HepG2 (cell line): ENCODE measurements around the gene SMNDC1. TPM values are rescaled to one million over a fixed set of nuclear protein-coding genes. Genes with fewer than 3 reads are reported as not detected.

ENCODE experiments used
- ATAC-seq: fragments of 200-7000 bp; cut with Tn5 transposase; 3 replicates; pipeline ENCODE4 v1.9.1; 2020; ENCODE audit warnings: mild to moderate bottlenecking, moderate library complexity
- BruUV-seq: library from RNA; stranded (reverse); fragments of 400-500 nt; replicated peaks from 2 replicates; lab custom pipeline; 2021; lab: Mats Ljungman, UMichigan
- CTCF ChIA-PET: fragments of 300-600 bp; formaldehyde crosslinking; extraction: SDS; loops from one replicate; lab custom pipeline; 2021; ENCODE audit warnings: low total read pairs, inconsistent platforms, low intra/inter-chr PET ratio; lab: Yijun Ruan, JAX
- POLR2A ChIA-PET: fragments of 350-600 bp; sonication (Branson Sonifier 250); formaldehyde crosslinking; loops from one replicate; lab custom pipeline; 2020; ENCODE audit warnings: antibody characterized with exemption, inconsistent platforms; lab: Yijun Ruan, JAX
- DNase-seq: peaks from one replicate; pipeline ENCODE4 v3.0.0-alpha.2; 2015; ENCODE audit warnings: low spot score
- FAIRE-seq: peaks from 3 replicates; lab custom pipeline; 2011; peaks lifted over from hg19 to GRCh38; lab: Jason Lieb, UNC
- H2AFZ ChIP-seq: one replicate; pipeline ENCODE4 v1.6.1; 2011; ENCODE audit warnings: low read length, inconsistent platforms
- H3K27ac ChIP-seq: fragments of 300-600 bp; 3 replicates; pipeline ENCODE4 v1.8.0; 2011; ENCODE audit warnings: mixed run types, mild to moderate bottlenecking, mixed read lengths, low read length, inconsistent platforms; ENCODE audit not compliant: insufficient read depth; ENCODE audit errors: extremely low read length
- H3K27me3 ChIP-seq, 2 experiments: fragments of 200-600 bp in 1 of 2; 2 replicates in 1 of 2; 3 replicates in 1 of 2; pipeline versions ENCODE4 v1.6.0 to v1.8.0; 2011; ENCODE audit warnings: low read length in 2 of 2, mild to moderate bottlenecking in 2 of 2, moderate library complexity in 2 of 2, inconsistent platforms in 1 of 2; ENCODE audit not compliant: insufficient read depth in 2 of 2, control insufficient read depth in 1 of 2
- H3K36me3 ChIP-seq, 2 experiments: fragments of 200-600 bp in 1 of 2; replicated peaks in 1 of 2; 2 replicates in 1 of 2; 3 replicates in 1 of 2; pipeline versions ENCODE4 v1.5.1 to v1.8.0; 2011; ENCODE audit warnings: low read length in 2 of 2, inconsistent platforms in 1 of 2; ENCODE audit not compliant: insufficient read depth in 2 of 2, control insufficient read depth in 1 of 2
- H3K4me1 ChIP-seq: 2 replicates; pipeline ENCODE4 v1.5.1; 2012; ENCODE audit warnings: low read length, inconsistent platforms; ENCODE audit not compliant: insufficient read depth
- H3K4me2 ChIP-seq: 2 replicates; pipeline ENCODE4 v1.6.0; 2011; ENCODE audit warnings: low read depth, low read length, inconsistent platforms
- H3K4me3 ChIP-seq, 3 experiments: fragments of 200-600 bp in 1 of 3; sonication (generic), shearing (Covaris generic) in 1 of 3; replicated peaks in 1 of 3; 2 replicates each; pipeline ENCODE4 v1.5.1; 2011 to 2016; ENCODE audit warnings: low read length in 3 of 3, inconsistent platforms in 2 of 3, low read depth in 2 of 3, mild to moderate bottlenecking in 2 of 3, control low read depth in 1 of 3, mixed read lengths in 1 of 3; ENCODE audit not compliant: insufficient read depth in 1 of 3
- H3K79me2 ChIP-seq: one replicate; pipeline ENCODE4 v1.6.1; 2011; ENCODE audit warnings: low read length, inconsistent platforms; ENCODE audit not compliant: insufficient read depth
- H3K9ac ChIP-seq: 2 replicates; pipeline ENCODE4 v1.6.0; 2011; ENCODE audit warnings: mild to moderate bottlenecking, low read depth, low read length, inconsistent platforms; ENCODE audit not compliant: insufficient read depth
- H3K9me3 ChIP-seq: 2 replicates; pipeline ENCODE4 v1.5.1; 2012; ENCODE audit warnings: mild to moderate bottlenecking, low read length
- H4K20me1 ChIP-seq: 2 replicates; pipeline ENCODE4 v1.6.0; 2011; ENCODE audit warnings: inconsistent platforms, mild to moderate bottlenecking, low read length, moderate library complexity; ENCODE audit not compliant: insufficient read depth
- ARNT ChIP-seq: fragments of 450-650 bp; IDR thresholded peaks from 2 replicates; pipeline ENCODE4 v1.6.1; 2017
- BRCA1 ChIP-seq: sonication (generic); formaldehyde crosslinking; IDR thresholded peaks from 2 replicates; pipeline ENCODE4 v1.4.0; 2020; ENCODE audit warnings: missing genetic modification reagents
- CHCHD3 ChIP-seq: sonication (generic); formaldehyde crosslinking; IDR thresholded peaks from 2 replicates; pipeline ENCODE4 v1.8.0; 2022; ENCODE audit warnings: mild to moderate bottlenecking, missing genetic modification reagents, moderate library complexity
- ESRRA ChIP-seq: sonication (generic); formaldehyde crosslinking; IDR thresholded peaks from 2 replicates; pipeline ENCODE4 v1.5.1; 2020; ENCODE audit warnings: mild to moderate bottlenecking, low read depth, missing genetic modification reagents
- HNRNPK ChIP-seq: fragments of 200-400 bp; formaldehyde crosslinking; IDR thresholded peaks from 2 replicates; pipeline ENCODE4 v1.6.1; 2018; ENCODE audit warnings: low read length, low read depth, moderate library complexity, mild to moderate bottlenecking; ENCODE audit not compliant: poor library complexity, severe bottlenecking
- KLF6 ChIP-seq: IDR thresholded peaks from 2 replicates; pipeline ENCODE4 v1.8.0; 2016; ENCODE audit warnings: missing biosample characterization, missing genetic modification reagents
- MAZ ChIP-seq, 2 experiments: sonication (generic) in 1 of 2; formaldehyde crosslinking in 1 of 2; IDR thresholded peaks; 2 replicates each; pipeline versions ENCODE4 v1.5.0 to v1.6.1; 2012 to 2020; ENCODE audit warnings: low read depth in 2 of 2, mild to moderate bottlenecking in 2 of 2, borderline replicate concordance in 1 of 2, improper control_type of control experiment in 1 of 2, low read length in 1 of 2, missing genetic modification reagents in 1 of 2, moderate library complexity in 1 of 2
- MED8 ChIP-seq: sonication (generic); formaldehyde crosslinking; IDR thresholded peaks from 2 replicates; pipeline ENCODE4 v1.8.1; 2023; ENCODE audit warnings: mild to moderate bottlenecking, missing genetic modification reagents; ENCODE audit not compliant: insufficient replicate concordance
- MTA1 ChIP-seq: sonication (generic); formaldehyde crosslinking; IDR thresholded peaks from 2 replicates; pipeline ENCODE4 v1.4.0; 2020; ENCODE audit warnings: missing genetic modification reagents, mild to moderate bottlenecking, borderline replicate concordance
- NFKBIZ ChIP-seq: IDR thresholded peaks from 2 replicates; pipeline ENCODE4 v1.6.1; 2018; ENCODE audit warnings: missing genetic modification reagents, missing compliant biosample characterization
- NPAS2 ChIP-seq: sonication (generic); formaldehyde crosslinking; IDR thresholded peaks from 2 replicates; pipeline ENCODE4 v1.8.0; 2022; ENCODE audit warnings: mild to moderate bottlenecking, missing genetic modification reagents, borderline replicate concordance
- NR2F1 ChIP-seq, 2 experiments: fragments of 450-650 bp in 1 of 2; formaldehyde crosslinking in 1 of 2; IDR thresholded peaks; 2 replicates each; pipeline versions ENCODE4 v1.5.0 to v1.6.1; 2016 to 2020; ENCODE audit warnings: mild to moderate bottlenecking in 1 of 2, missing compliant biosample characterization in 1 of 2, missing genetic modification reagents in 1 of 2, moderate library complexity in 1 of 2
- PLRG1 ChIP-seq: fragments of 450-650 bp; conservative IDR thresholded peaks from 2 replicates; pipeline ENCODE4 v1.6.1; 2016
- RXRB ChIP-seq: IDR thresholded peaks from 2 replicates; pipeline ENCODE4 v1.6.1; 2016; ENCODE audit warnings: borderline replicate concordance, missing genetic modification reagents, missing compliant biosample characterization
- SRSF1 ChIP-seq: fragments of 200-400 bp; formaldehyde crosslinking; optimal IDR thresholded peaks from 2 replicates; pipeline ENCODE3; 2017; ENCODE audit warnings: mild to moderate bottlenecking, low read depth, low read length, moderate library complexity
- ZBTB21 ChIP-seq: sonication (generic); formaldehyde crosslinking; IDR thresholded peaks from 2 replicates; pipeline ENCODE4 v1.4.0; 2020; ENCODE audit warnings: missing genetic modification reagents
- ZNF207 ChIP-seq: fragments of 450-650 bp; IDR thresholded peaks from 2 replicates; pipeline ENCODE4 v1.6.1; 2016; ENCODE audit warnings: antibody characterized with exemption, borderline replicate concordance
- ZNF335 ChIP-seq: sonication (generic); formaldehyde crosslinking; IDR thresholded peaks from 2 replicates; pipeline ENCODE4 v1.4.0; 2020; ENCODE audit warnings: missing genetic modification reagents
- ZNF530 ChIP-seq: sonication (generic); formaldehyde crosslinking; IDR thresholded peaks from 2 replicates; pipeline ENCODE4 v1.5.0; 2020; ENCODE audit warnings: low read depth, mild to moderate bottlenecking, missing genetic modification reagents
- ZNF768 ChIP-seq: sonication (generic); formaldehyde crosslinking; IDR thresholded peaks from 2 replicates; pipeline ENCODE4 v1.4.0; 2020; ENCODE audit warnings: missing genetic modification reagents
- WGBS: methylation state at CpG from one replicate; pipeline ENCODE4 v1.1.6; 2017; ENCODE audit warnings: low lambda C conversion rate; 5-methylcytosine and 5-hydroxymethylcytosine counted together
- in situ Hi-C: cut with HindIII; loops from 2 replicates; pipeline ENCODE4 v1.10.0; 2017; ENCODE audit warnings: low pct_unique_long_range_greater_than_20kb; ENCODE audit not compliant: extremely low pct_ligation_motif_present
- intact Hi-C: fragments of 100-400 bp; cut with micrococcal nuclease; formaldehyde crosslinking; loops from one replicate; pipeline ENCODE4 v1.10.0; 2022; ENCODE audit not compliant: unreplicated experiment
- polyA plus RNA-seq, 8 experiments: library from polyadenylated mRNA; depleted of rRNA in 3 of 8; stranded (reverse) in 7 of 8; unstranded in 1 of 8; fragments of >200 nt; fragmentation: Illumina TruSeq in 4 of 8; extraction: Trizol in 4 of 8; gene quantifications; 2 replicates each; pipeline versions ENCODE4 v1.2.1 to v1.2.3, GENCODE V29; 2011 to 2016; ENCODE audit warnings: low read depth in 4 of 8, missing spikeins in 1 of 8, mixed read lengths in 1 of 8; ENCODE audit not compliant: insufficient read depth in 1 of 8
- total RNA-seq, 5 experiments: library from RNA; depleted of rRNA; stranded (reverse); fragments of >200 nt; fragmentation: Illumina TruSeq; extraction: Trizol; gene quantifications; 2 replicates each; pipeline ENCODE4 v1.2.3, GENCODE V29; 2016; ENCODE audit warnings: low read depth in 1 of 5

Gene SMNDC1
- total and polyA plus RNA-seq, 2 of the 13 experiments (the other 11 are each of a cell fraction or from before 2014, with no cell fraction given): 7.8 to 8.9 TPM

DNA sequence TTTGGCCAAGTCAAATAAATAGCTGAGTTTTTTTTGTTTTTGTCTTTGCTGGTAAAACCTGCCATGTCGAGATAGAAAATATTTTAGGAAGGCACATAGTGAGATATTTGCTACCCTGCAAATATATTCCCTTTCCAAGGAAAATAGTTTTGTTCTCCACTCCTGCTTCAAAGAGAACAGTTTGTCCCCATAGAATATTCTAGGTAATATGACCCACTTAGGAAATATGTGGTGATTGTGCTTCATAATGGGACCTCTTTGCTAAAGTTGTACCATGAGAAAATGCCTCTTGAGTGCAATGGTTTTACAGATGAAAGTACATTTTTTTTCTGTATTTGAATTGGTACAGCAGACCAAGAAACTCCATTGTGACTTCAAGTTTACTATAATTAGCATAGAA lies 41.6 kb downstream of the SMNDC1 start:
- no peak for ATAC-seq
- no peak for DNase-seq
- intact Hi-C loops (no loop called here), in situ Hi-C loops (no loop called here)
- H3K4me1 ChIP-seq: no peaks in the 10 kb centered on the region; the same call in 1 of the 2 replicates
- H3K79me2 ChIP-seq: no peaks in the 10 kb centered on the region
- H3K4me3 ChIP-seq: no peak overlapping the region
- ChIA-PET POLR2A (no interaction called here), CTCF (no interaction called here)
- no TSS peak for BruUV-seq
- TF ChIP-seq ESRRA (CRISPR knock-in tag): no peak
- no peak for TF ChIP-seq MED8 (CRISPR knock-in tag)
- no peak for TF ChIP-seq KLF6 (CRISPR knock-in tag)
- no peak for TF ChIP-seq ZNF335 (CRISPR knock-in tag)
- TF ChIP-seq BRCA1: no peak
- no peak for TF ChIP-seq ARNT
- no peak for TF ChIP-seq NPAS2 (CRISPR knock-in tag)
- no peak for TF ChIP-seq ZNF768 (CRISPR knock-in tag)
- no peak for TF ChIP-seq RXRB
- TF ChIP-seq MTA1 (CRISPR knock-in tag): no peak
- TF ChIP-seq MAZ (IDR thresholded peaks at IDR 0.05; ENCODE audit: borderline replicate concordance, low read depth, low read length): no peak
- no peak for TF ChIP-seq MAZ (CRISPR knock-in tag; IDR thresholded peaks at IDR 0.05; ENCODE audit: low read depth)
- TF ChIP-seq ZBTB21: no peak
- no peak for TF ChIP-seq ZNF530 (CRISPR knock-in tag)
- no peak for TF ChIP-seq PLRG1
- no peak for TF ChIP-seq ZNF207
- TF ChIP-seq CHCHD3 (CRISPR knock-in tag): no peak
- no peak for TF ChIP-seq HNRNPK
- no peak for TF ChIP-seq NFKBIZ (CRISPR knock-in tag)
- no peak for TF ChIP-seq SRSF1
- no peak for TF ChIP-seq NR2F1 (CRISPR knock-in tag; IDR thresholded peaks at IDR 0.05)
- H4K20me1 ChIP-seq: 0 out of 2 replicates have a peak, but pooled peaks cover 2% of the 10 kb centered on the region
- H3K27ac ChIP-seq: no peak overlapping the region
- H3K9ac ChIP-seq: no peak overlapping the region
- H3K9me3 ChIP-seq: no peaks in the 10 kb centered on the region
- no peak overlapping the region for H3K4me2 ChIP-seq
- H2AFZ ChIP-seq: no peak overlapping the region
- no peaks in the 10 kb centered on the region for H3K36me3 ChIP-seq
- no peaks in the 10 kb centered on the region; a peak in 1 of 5 replicates for H3K27me3 ChIP-seq
- 98% methylated on average over 1 of the region's 1 CpG for WGBS
- FAIRE-seq: no peak
